ENCODE results near the gene PLB1. TPM values are rescaled to one million over a fixed set of nuclear protein-coding genes. Genes with fewer than 3 reads are reported as not detected.

Gene PLB1
- total and polyA plus RNA-seq, 9 of the 15 experiments (the other 6 are each of a cell fraction or from before 2014, with no cell fraction given) = 0.01 to 0.09 (median 0.07) TPM; not detected in 2

DNA sequence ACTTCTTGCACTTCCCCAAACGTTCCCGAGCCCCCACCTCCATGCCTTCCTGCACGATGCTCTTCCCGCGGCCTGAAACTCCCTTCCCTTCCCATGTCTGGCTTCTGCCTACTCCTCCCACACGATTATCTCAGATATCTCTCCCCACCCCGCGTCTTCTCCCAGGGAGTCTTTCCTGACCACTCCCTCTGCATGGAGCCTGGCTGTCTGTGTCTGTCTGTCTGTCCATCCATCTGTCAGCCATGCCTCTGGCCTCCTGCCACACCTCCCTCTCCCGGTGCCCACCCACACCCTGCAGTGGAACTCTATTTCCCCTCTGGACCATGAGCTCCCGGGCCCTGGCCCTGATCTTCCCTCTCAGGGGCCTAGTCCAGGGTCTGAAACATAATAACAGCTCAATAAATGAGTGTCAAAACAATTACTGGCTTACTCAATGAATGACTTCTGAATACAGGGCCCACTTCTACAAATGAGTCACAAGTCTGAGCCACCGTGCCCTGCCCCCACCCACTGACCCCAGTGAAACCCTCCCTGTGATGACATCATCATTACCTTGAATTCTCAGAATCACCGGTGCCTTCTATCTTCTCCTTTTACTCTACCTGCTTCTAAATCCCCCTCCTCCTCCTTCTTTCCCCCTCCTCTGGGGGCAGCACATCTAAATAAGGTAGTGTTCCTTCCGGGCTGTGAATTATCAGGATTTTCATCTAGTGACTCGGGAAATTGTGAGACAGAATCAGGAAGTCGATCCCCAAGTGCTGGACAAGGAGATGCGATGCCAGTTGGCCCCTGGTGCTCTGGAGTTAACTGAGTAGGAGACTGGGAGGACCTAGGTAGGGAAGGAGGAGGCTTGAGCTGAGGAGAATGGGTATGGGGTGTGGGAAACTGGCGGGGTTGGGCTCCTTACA, 46.1 kb upstream of the PLB1 start (continued):
- TF ChIP-seq, protein P1, sequence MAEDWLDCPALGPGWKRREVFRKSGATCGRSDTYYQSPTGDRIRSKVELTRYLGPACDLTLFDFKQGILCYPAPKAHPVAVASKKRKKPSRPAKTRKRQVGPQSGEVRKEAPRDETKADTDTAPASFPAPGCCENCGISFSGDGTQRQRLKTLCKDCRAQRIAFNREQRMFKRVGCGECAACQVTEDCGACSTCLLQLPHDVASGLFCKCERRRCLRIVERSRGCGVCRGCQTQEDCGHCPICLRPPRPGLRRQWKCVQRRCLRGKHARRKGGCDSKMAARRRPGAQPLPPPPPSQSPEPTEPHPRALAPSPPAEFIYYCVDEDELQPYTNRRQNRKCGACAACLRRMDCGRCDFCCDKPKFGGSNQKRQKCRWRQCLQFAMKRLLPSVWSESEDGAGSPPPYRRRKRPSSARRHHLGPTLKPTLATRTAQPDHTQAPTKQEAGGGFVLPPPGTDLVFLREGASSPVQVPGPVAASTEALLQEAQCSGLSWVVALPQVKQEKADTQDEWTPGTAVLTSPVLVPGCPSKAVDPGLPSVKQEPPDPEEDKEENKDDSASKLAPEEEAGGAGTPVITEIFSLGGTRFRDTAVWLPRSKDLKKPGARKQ (CRISPR knock-in tag; IDR thresholded peaks at IDR 0.05) = no peak
- TF ChIP-seq ZNF143 (CRISPR knock-in tag; IDR thresholded peaks at IDR 0.05) (no peak), USF2 (CRISPR knock-in tag; IDR thresholded peaks at IDR 0.05) (no peak), HOXB6 (CRISPR knock-in tag; IDR thresholded peaks at IDR 0.05; ENCODE audit: borderline replicate concordance) (no peak), SAFB2 (IDR thresholded peaks at IDR 0.05; ENCODE audit: borderline replicate concordance, low read depth, low read length, severe bottlenecking) (no peak), MED1 (CRISPR knock-in tag; IDR thresholded peaks at IDR 0.05; ENCODE audit: borderline replicate concordance) (no peak), MAFF (IDR thresholded peaks at IDR 0.05; ENCODE audit: low read length) (no peak), OTX1 (CRISPR knock-in tag; IDR thresholded peaks at IDR 0.05) (no peak), PTBP1 (IDR thresholded peaks at IDR 0.05; ENCODE audit: low read depth, low read length) (no peak), ZC3H11A (IDR thresholded peaks at IDR 0.05; ENCODE audit: low read depth, low read length) (no peak)
- TF ChIP-seq, protein P2, sequence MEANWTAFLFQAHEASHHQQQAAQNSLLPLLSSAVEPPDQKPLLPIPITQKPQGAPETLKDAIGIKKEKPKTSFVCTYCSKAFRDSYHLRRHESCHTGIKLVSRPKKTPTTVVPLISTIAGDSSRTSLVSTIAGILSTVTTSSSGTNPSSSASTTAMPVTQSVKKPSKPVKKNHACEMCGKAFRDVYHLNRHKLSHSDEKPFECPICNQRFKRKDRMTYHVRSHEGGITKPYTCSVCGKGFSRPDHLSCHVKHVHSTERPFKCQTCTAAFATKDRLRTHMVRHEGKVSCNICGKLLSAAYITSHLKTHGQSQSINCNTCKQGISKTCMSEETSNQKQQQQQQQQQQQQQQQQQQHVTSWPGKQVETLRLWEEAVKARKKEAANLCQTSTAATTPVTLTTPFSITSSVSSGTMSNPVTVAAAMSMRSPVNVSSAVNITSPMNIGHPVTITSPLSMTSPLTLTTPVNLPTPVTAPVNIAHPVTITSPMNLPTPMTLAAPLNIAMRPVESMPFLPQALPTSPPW (CRISPR knock-in tag; IDR thresholded peaks at IDR 0.05) = peak; percentile 36

Measured in K562 (cell line).